Activated CD8-positive, alpha-beta memory T cell treated with anti-CD3 and anti-CD28 coated beads for 4 hours (primary cell): ENCODE results near the gene DOHH.
A peak's percentile ranks its signal among the peaks of the same experiment; 100 is the strongest.

Experiments
- DNase-seq, 2 donors: peaks; one replicate each; pipeline ENCODE4 v3.0.0-alpha.2; 2020; ENCODE audit warnings: low read depth in 2 of 2

The DOHH gene

GRCh38 chr19:3500429-3501101 lies at the start of gene DOHH:
TSS of gene DOHH (minus strand) at chr19:3500674. CDS start at chr19:3496814, 3,860 bp downstream.
- DNase-seq, result peak; percentile 88 to 95

- DNase-seq, result no peak
Measured at GRCh38 chr19:3549816-3550215, 49.3 kb upstream of the DOHH start.

- DNase-seq, result no peak
Measured at GRCh38 chr19:3548606-3549005, 48.1 kb upstream of the DOHH start.

- no peak for DNase-seq
Measured at GRCh38 chr19:3547767-3548282, 47.4 kb upstream of the DOHH start.

GRCh38 chr19:3547301-3547731 lies 46.8 kb upstream of the DOHH start:
- no peak for DNase-seq

- DNase-seq, result no peak
Measured at GRCh38 chr19:3546119-3546518, 45.6 kb upstream of the DOHH start.

- DNase-seq, result no peak
Measured at GRCh38 chr19:3545669-3546034, 45.2 kb upstream of the DOHH start.

GRCh38 chr19:3544742-3545668 lies 44.5 kb upstream of the DOHH start:
- peak; percentile 28 to 55 for DNase-seq

GRCh38 chr19:3544058-3544376 lies 43.5 kb upstream of the DOHH start:
- no peak for DNase-seq

GRCh38 chr19:3543150-3544057 lies 42.9 kb upstream of the DOHH start:
- no peak for DNase-seq

GRCh38 chr19:3539756-3540118 lies 39.3 kb upstream of the DOHH start:
- DNase-seq, result no peak

- no peak for DNase-seq
Measured at GRCh38 chr19:3538965-3539755, 38.7 kb upstream of the DOHH start, which contains the start of gene TEKTIP1. TSS of gene TEKTIP1 (plus strand) at chr19:3539174. CDS start at chr19:3539178, 4 bp downstream.

GRCh38 chr19:3538258-3538929 lies 37.9 kb upstream of the DOHH start:
- DNase-seq, result no peak

- DNase-seq, result no peak
Measured at GRCh38 chr19:3537438-3538240, 37.2 kb upstream of the DOHH start.

GRCh38 chr19:3537101-3537437 lies 36.6 kb upstream of the DOHH start:
- no peak for DNase-seq

- DNase-seq, result no peak
Measured at GRCh38 chr19:3536429-3537100, 36.1 kb upstream of the DOHH start.

GRCh38 chr19:3535981-3536380 lies 35.5 kb upstream of the DOHH start:
- DNase-seq, result no peak

- DNase-seq, result no peak
Measured at GRCh38 chr19:3535563-3535965, 35.1 kb upstream of the DOHH start.

GRCh38 chr19:3535235-3535535 lies 34.7 kb upstream of the DOHH start:
- no peak for DNase-seq
